Heart left ventricle (tissue), 13 donors: Measurements from ENCODE around the gene RRP7A.

Experiments used
- CTCF ChIP-seq, 12 donors: fragments of 200-600 bp; sonication (generic) in 4 of 12; IDR thresholded peaks; one replicate each; pipeline versions ENCODE4 v1.5.0 to v1.8.0; 2018 to 2022; ENCODE audit warnings: antibody characterized with exemption in 12 of 12, mild to moderate bottlenecking in 5 of 12
- POLR2A ChIP-seq, 2 donors: fragments of 450-650 bp; IDR thresholded peaks; one replicate each; pipeline ENCODE4 v1.6.1; 2017; ENCODE audit warnings: antibody characterized with exemption in 2 of 2, mild to moderate bottlenecking in 2 of 2, moderate library complexity in 2 of 2
- donor health status: ischemic (EF 13 %, LVEDD 7.1; RV severe dilation, severe dysfunction).
- donor health status: DM: no; HTN: yes; CAD: no.
- donor health status: DM: no; HTN: no; CAD: no.
- donor health status: ischemic (EF 25% LVEDD 6.9; RV normal size, moderate dysfunction).
- donor health status: ischemic (EF 25% LVEDD 5.7; RV mildly dilated, moderate dysfunction).
- donor health status: ischemic (EF 35%, LVEDD 5.7; RV mildly dilated, moderate dysfunction).
- donor health status: nonischemic (EF 11% LVEDD 7.7; RV severe dilation, severe dysfunction).
- donor health status: DM: yes; HTN: yes; CAD: no.
- donor health status: PGD.
- donor health status: ischemic (EF 29% LVEDD 5.4; RV normal size, mild dysfunction).
- donor health status: nonischemic (EF 23%, LVEDD 6.1; RV moderate dilation, normal function).

- no peak for TF ChIP-seq CTCF (IDR thresholded peaks at IDR 0.05)
- TF ChIP-seq POLR2A (IDR thresholded peaks at IDR 0.05), result no peak
Measured at GRCh38 chr22:42536166-42536565, 16.6 kb upstream of the RRP7A start.
